Measurements from ENCODE around the gene CCDC51.

DNA sequence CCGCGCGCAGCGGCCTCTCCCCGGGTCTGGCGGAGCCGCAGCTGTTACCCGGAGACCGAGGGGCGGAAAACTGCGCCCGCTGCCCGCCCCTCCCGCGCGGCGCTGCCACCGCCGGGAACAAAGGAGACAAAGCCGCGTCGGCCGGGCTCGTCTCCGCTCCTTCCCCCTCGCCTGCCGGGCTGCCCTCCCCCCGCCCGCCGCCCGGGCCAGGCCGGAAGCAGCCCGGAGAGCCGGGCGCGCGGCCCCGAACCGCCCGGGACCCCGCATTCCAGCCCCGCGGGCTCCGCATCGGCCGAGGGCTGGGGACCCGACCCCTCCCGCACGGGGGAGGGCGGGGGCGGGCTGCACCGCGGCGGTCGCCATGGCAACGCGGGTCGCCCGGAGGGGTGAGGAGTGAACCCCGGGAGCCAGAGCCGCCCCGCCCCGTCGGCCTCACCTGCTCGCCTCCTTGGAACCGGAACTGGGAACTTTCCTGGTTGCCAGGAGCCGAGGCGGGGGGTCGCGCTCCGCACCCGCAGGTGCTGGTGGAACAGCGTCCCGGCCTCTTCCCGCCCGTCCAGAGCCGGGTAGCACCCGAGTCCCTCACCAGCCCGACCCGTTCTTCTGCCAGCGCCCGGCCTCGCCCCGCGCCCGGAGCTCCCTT, 10.5 kb downstream of the CCDC51 start:
- TF ChIP-seq, protein P1, sequence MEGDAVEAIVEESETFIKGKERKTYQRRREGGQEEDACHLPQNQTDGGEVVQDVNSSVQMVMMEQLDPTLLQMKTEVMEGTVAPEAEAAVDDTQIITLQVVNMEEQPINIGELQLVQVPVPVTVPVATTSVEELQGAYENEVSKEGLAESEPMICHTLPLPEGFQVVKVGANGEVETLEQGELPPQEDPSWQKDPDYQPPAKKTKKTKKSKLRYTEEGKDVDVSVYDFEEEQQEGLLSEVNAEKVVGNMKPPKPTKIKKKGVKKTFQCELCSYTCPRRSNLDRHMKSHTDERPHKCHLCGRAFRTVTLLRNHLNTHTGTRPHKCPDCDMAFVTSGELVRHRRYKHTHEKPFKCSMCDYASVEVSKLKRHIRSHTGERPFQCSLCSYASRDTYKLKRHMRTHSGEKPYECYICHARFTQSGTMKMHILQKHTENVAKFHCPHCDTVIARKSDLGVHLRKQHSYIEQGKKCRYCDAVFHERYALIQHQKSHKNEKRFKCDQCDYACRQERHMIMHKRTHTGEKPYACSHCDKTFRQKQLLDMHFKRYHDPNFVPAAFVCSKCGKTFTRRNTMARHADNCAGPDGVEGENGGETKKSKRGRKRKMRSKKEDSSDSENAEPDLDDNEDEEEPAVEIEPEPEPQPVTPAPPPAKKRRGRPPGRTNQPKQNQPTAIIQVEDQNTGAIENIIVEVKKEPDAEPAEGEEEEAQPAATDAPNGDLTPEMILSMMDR (IDR thresholded peaks at IDR 0.05 in 2 of 3, conservative IDR thresholded peaks at IDR 0.05 in 1 of 3; ENCODE audit: borderline replicate concordance in 1 of 3, insufficient read depth in 1 of 3, low read depth in 2 of 3, low read length in 2 of 3): no peak
- TF ChIP-seq CEBPB (IDR thresholded peaks at IDR 0.05; ENCODE audit: low read depth) (no peak), POLR2A (IDR thresholded peaks at IDR 0.05; ENCODE audit: borderline replicate concordance, extremely low read depth, insufficient read depth, insufficient read length) (no peak), YY1 (IDR thresholded peaks at IDR 0.05; ENCODE audit: extremely low read depth, insufficient replicate concordance, low read depth, low read length) (no peak), FOSL1 (IDR thresholded peaks at IDR 0.05; ENCODE audit: low read depth) (no peak), EZH2 (IDR thresholded peaks at IDR 0.05) (no peak), POLR2AphosphoS5 (IDR thresholded peaks at IDR 0.05; ENCODE audit: low read depth, low read length) (peak; percentile 24; the same call in 1 of the 2 replicates), ZNF274 (IDR thresholded peaks at IDR 0.05; ENCODE audit: low read depth, low read length) (no peak)
- TF ChIP-seq, protein P2, sequence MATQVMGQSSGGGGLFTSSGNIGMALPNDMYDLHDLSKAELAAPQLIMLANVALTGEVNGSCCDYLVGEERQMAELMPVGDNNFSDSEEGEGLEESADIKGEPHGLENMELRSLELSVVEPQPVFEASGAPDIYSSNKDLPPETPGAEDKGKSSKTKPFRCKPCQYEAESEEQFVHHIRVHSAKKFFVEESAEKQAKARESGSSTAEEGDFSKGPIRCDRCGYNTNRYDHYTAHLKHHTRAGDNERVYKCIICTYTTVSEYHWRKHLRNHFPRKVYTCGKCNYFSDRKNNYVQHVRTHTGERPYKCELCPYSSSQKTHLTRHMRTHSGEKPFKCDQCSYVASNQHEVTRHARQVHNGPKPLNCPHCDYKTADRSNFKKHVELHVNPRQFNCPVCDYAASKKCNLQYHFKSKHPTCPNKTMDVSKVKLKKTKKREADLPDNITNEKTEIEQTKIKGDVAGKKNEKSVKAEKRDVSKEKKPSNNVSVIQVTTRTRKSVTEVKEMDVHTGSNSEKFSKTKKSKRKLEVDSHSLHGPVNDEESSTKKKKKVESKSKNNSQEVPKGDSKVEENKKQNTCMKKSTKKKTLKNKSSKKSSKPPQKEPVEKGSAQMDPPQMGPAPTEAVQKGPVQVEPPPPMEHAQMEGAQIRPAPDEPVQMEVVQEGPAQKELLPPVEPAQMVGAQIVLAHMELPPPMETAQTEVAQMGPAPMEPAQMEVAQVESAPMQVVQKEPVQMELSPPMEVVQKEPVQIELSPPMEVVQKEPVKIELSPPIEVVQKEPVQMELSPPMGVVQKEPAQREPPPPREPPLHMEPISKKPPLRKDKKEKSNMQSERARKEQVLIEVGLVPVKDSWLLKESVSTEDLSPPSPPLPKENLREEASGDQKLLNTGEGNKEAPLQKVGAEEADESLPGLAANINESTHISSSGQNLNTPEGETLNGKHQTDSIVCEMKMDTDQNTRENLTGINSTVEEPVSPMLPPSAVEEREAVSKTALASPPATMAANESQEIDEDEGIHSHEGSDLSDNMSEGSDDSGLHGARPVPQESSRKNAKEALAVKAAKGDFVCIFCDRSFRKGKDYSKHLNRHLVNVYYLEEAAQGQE (IDR thresholded peaks at IDR 0.05; ENCODE audit: low read depth): no peak
- TF ChIP-seq, protein P3, sequence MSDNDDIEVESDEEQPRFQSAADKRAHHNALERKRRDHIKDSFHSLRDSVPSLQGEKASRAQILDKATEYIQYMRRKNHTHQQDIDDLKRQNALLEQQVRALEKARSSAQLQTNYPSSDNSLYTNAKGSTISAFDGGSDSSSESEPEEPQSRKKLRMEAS (IDR thresholded peaks at IDR 0.05): no peak
